AG04450 (cell line): Measurements from ENCODE around the gene CDK11A. TPM values are rescaled to one million over a fixed set of nuclear protein-coding genes. Genes with fewer than 3 reads are reported as not detected.
"Not testable (repeated sequence)": the region's sequence is repeated elsewhere in the genome, so short reads cannot be mapped to it uniquely, and the experiment has no call there.

ENCODE experiments used
- CTCF ChIA-PET: fragments of 300-600, 350-600 bp; formaldehyde crosslinking; extraction: SDS; loops from one replicate; lab custom pipeline; 2022; ENCODE audit warnings: antibody characterized with exemption, inconsistent platforms; lab: Charles Lee
- POLR2A ChIA-PET: fragments of 350-600 bp; formaldehyde crosslinking; extraction: SDS; loops from one replicate; lab custom pipeline; 2021; ENCODE audit warnings: antibody characterized with exemption, inconsistent platforms; lab: Yijun Ruan, JAX
- DNase-seq: peaks from one replicate; pipeline ENCODE4 v3.0.0-alpha.2; 2011; ENCODE audit warnings: low read depth, low spot score
- H3K27ac ChIP-seq: one replicate; pipeline ENCODE4 v1.5.1; 2012; ENCODE audit warnings: low read depth, low read length, control low read depth
- H3K27me3 ChIP-seq: one replicate; pipeline ENCODE4 v1.6.0; 2012; ENCODE audit warnings: low read length; ENCODE audit not compliant: control insufficient read depth, insufficient read depth
- H3K4me3 ChIP-seq: 2 replicates; pipeline ENCODE4 v1.5.1; 2011; ENCODE audit warnings: mild to moderate bottlenecking, low read depth, low read length, control low read depth
- H3K9me3 ChIP-seq: 2 replicates; pipeline ENCODE4 v1.5.1; 2012; ENCODE audit warnings: low read length; ENCODE audit not compliant: control insufficient read depth, insufficient read depth
- polyA plus RNA-seq: library from polyadenylated mRNA; depleted of rRNA; stranded (reverse); fragments of >200 nt; gene quantifications from 2 replicates; pipeline ENCODE4 v1.2.3, GENCODE V29; 2011; rRNA removed
- TF ChIP-seq, protein P1 (sequence below): IDR thresholded peaks from 2 replicates; pipeline ENCODE4 v1.5.1; 2011; ENCODE audit warnings: low read depth, low read length, control low read depth, inconsistent platforms

Gene CDK11A
- polyA plus RNA-seq, 1 experiment = 6.0 TPM

DNA sequence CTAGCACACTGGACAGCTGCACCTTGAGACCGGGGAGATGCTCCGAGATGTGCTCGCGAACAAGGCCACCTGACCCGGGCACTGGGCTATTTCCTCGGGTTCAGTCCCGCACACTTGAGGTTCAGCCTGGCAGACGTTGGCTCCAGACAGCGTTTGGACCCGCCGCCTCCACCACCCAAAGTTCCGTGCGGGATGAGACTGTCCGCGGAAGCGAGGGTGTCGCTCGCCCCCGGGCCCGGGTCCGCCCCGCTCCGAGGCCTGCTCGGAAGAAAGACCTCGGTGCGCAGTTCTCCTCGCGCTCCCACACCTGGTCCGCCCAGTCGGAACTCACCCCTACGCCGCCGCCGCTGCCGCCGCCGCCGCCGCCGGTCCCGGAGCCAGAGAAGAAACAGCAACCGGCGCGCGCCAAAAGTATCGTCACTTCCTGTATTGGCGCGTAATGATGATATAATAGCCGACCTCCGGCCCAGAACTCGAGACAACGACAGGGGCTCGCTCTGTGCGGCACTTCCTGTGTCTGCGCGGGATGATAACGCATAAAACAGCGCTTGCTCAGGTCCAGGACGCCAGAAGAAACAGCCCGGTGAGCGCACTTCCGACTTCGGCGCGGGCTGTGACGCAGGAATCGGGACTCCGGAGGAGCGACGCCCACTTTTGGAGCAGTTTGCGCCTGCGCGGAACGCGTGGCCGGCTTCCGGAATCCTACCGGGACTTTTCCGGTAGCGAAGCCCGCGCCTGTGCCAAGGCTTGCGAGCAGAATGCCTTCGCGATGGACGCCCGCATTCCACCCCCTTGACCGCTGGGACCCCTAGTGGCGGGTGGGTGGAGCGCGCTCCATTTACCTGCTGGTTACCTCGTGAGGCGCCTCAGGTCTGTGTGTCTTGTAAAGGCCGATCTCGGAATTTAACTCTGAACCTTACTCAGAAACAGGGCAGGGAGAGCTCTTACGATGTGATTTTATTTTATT, 65.3 kb downstream of the CDK11A start, which contains the start of gene CDK11B:
TSS of gene CDK11B (minus strand) at position 422 of the 967 bp plus-strand sequence. CDS start 1,519 bp downstream, outside the sequence.
- DNase-seq = peak; percentile 95
- peak within 1 kb of the TSS; percentile 99 for H3K27ac ChIP-seq
- TF ChIP-seq, protein P1, sequence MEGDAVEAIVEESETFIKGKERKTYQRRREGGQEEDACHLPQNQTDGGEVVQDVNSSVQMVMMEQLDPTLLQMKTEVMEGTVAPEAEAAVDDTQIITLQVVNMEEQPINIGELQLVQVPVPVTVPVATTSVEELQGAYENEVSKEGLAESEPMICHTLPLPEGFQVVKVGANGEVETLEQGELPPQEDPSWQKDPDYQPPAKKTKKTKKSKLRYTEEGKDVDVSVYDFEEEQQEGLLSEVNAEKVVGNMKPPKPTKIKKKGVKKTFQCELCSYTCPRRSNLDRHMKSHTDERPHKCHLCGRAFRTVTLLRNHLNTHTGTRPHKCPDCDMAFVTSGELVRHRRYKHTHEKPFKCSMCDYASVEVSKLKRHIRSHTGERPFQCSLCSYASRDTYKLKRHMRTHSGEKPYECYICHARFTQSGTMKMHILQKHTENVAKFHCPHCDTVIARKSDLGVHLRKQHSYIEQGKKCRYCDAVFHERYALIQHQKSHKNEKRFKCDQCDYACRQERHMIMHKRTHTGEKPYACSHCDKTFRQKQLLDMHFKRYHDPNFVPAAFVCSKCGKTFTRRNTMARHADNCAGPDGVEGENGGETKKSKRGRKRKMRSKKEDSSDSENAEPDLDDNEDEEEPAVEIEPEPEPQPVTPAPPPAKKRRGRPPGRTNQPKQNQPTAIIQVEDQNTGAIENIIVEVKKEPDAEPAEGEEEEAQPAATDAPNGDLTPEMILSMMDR = 0 out of 2 replicates have a peak, but pooled peaks have one; percentile 9
- POLR2A ChIA-PET, H3K27me3 ChIP-seq, H3K9me3 ChIP-seq, CTCF ChIA-PET: not testable (repeated sequence)
- peak within 1 kb of the TSS; percentile 68 for H3K4me3 ChIP-seq

Other genes with a start within 250 kb of the CDK11A start
- gene ATAD3A, start 212.2 kb downstream of the CDK11A start, polyA plus RNA-seq = 8.5 and 11.0 TPM in 2 replicates
- gene TMEM240, start 183.7 kb downstream of the CDK11A start, polyA plus RNA-seq = 5.1 and 7.2 TPM in 2 replicates
- gene SSU72, start 149.5 kb downstream of the CDK11A start, polyA plus RNA-seq = 104 and 113 TPM in 2 replicates
- 1.4 and 2.3 TPM in 2 replicates for gene FNDC10, start 124.2 kb downstream of the CDK11A start, polyA plus RNA-seq
- gene MIB2, start 108.9 kb downstream of the CDK11A start, polyA plus RNA-seq = 9.4 and 14.0 TPM in 2 replicates
- gene MMP23B, start 92.2 kb downstream of the CDK11A start, polyA plus RNA-seq = 4.9 and 7.1 TPM in 2 replicates
- gene CDK11B, start 65.4 kb downstream of the CDK11A start, polyA plus RNA-seq = 6.7 and 13.3 TPM in 2 replicates
- 30.5 and 36.4 TPM in 2 replicates for gene SLC35E2B, start 31.6 kb downstream of the CDK11A start, polyA plus RNA-seq
- 37.8 and 39.8 TPM in 2 replicates for gene NADK, start 54.1 kb upstream of the CDK11A start, polyA plus RNA-seq
- gene GNB1, start 166.7 kb upstream of the CDK11A start, polyA plus RNA-seq = 400 and 437 TPM in 2 replicates
- gene CALML6, start 190.9 kb upstream of the CDK11A start, polyA plus RNA-seq = 0.21 TPM in 2 replicates
- 0.30 and 0.53 TPM in 2 replicates for gene TMEM52, start 194.9 kb upstream of the CDK11A start, polyA plus RNA-seq